HepG2 (cell line): ENCODE data around the gene GNB1.

ENCODE experiments used
- ARNTL ChIP-seq: sonication (generic); formaldehyde crosslinking; IDR thresholded peaks from 2 replicates; pipeline ENCODE4 v1.4.0; 2020; ENCODE audit warnings: mild to moderate bottlenecking, missing genetic modification reagents
- ATF1 ChIP-seq: IDR thresholded peaks from 2 replicates; pipeline ENCODE4 v1.6.1; 2016; ENCODE audit warnings: mild to moderate bottlenecking, control low read depth
- ATF5 ChIP-seq: sonication (generic); formaldehyde crosslinking; IDR thresholded peaks from 2 replicates; pipeline ENCODE4 v1.4.0; 2020; ENCODE audit warnings: mild to moderate bottlenecking, low read depth, missing genetic modification reagents
- CTCF ChIP-seq: sonication (generic); formaldehyde crosslinking; IDR thresholded peaks from 2 replicates; pipeline ENCODE4 v1.5.0; 2020; ENCODE audit warnings: mild to moderate bottlenecking, missing genetic modification reagents, moderate library complexity
- REPIN1 ChIP-seq: sonication (generic); formaldehyde crosslinking; IDR thresholded peaks from 2 replicates; pipeline ENCODE4 v1.8.0; 2022; ENCODE audit warnings: missing genetic modification reagents, low read depth, mild to moderate bottlenecking, borderline replicate concordance
- USF2 ChIP-seq, 2 experiments: sonication (generic) in 1 of 2; formaldehyde crosslinking in 1 of 2; IDR thresholded peaks; 2 replicates each; pipeline versions ENCODE4 v1.5.1 to v1.6.1; 2011 to 2020; ENCODE audit warnings: borderline replicate concordance in 1 of 2, low read depth in 1 of 2, low read length in 1 of 2, mild to moderate bottlenecking in 1 of 2, missing genetic modification reagents in 1 of 2, moderate library complexity in 1 of 2
- ZFX ChIP-seq: sonication (generic); formaldehyde crosslinking; IDR thresholded peaks from 2 replicates; pipeline ENCODE4 v1.4.0; 2020; ENCODE audit warnings: mild to moderate bottlenecking, low read depth, missing genetic modification reagents, moderate library complexity

GRCh38 chr1:1794999-1795398, 95.9 kb downstream of the GNB1 start:
- TF ChIP-seq ZFX (CRISPR knock-in tag) (no peak), REPIN1 (CRISPR knock-in tag) (no peak), ARNTL (CRISPR knock-in tag) (no peak), CTCF (peak; percentile 38), ATF5 (CRISPR knock-in tag) (no peak), USF2 (IDR thresholded peaks at IDR 0.05; ENCODE audit: low read depth, low read length) (no peak), USF2 (CRISPR knock-in tag; IDR thresholded peaks at IDR 0.05; ENCODE audit: borderline replicate concordance) (no peak), ATF1 (CRISPR knock-in tag) (no peak)
